GM06990 (cell line): Measurements from ENCODE around the gene OR1F1.

ENCODE experiments used
- DNase-seq: peaks from one replicate; pipeline ENCODE4 v3.0.0-alpha.2; 2011; ENCODE audit not compliant: insufficient read length; ENCODE audit errors: extremely low read depth
- H3K27me3 ChIP-seq: replicated peaks from 2 replicates; pipeline ENCODE4 v1.6.0; 2011; ENCODE audit warnings: low read length; ENCODE audit not compliant: control insufficient read depth, insufficient read depth
- H3K36me3 ChIP-seq: 2 replicates; pipeline ENCODE4 v1.5.1; 2011; ENCODE audit warnings: low read length; ENCODE audit not compliant: control insufficient read depth, insufficient read depth
- H3K4me3 ChIP-seq: replicated peaks from 2 replicates; pipeline ENCODE4 v1.5.1; 2011; ENCODE audit warnings: low read depth, mild to moderate bottlenecking, control low read depth, low read length
- CTCF ChIP-seq: IDR thresholded peaks from 2 replicates; pipeline ENCODE4 v1.5.1; 2011; ENCODE audit warnings: low read length, control low read depth, mild to moderate bottlenecking, inconsistent platforms; ENCODE audit not compliant: insufficient read depth, poor library complexity, severe bottlenecking

OR1F1 gene

GRCh38 chr16:3144321-3144983 lies 43.6 kb upstream of the OR1F1 start:
- H3K4me3 ChIP-seq: no peak overlapping the region
- TF ChIP-seq CTCF: no peak
- no peaks in the 10 kb centered on the region; the same call in none of the 2 replicates for H3K36me3 ChIP-seq
- H3K27me3 ChIP-seq: no peaks in the 10 kb centered on the region; the same call in 1 of the 2 replicates
- no peak for DNase-seq

DNA sequence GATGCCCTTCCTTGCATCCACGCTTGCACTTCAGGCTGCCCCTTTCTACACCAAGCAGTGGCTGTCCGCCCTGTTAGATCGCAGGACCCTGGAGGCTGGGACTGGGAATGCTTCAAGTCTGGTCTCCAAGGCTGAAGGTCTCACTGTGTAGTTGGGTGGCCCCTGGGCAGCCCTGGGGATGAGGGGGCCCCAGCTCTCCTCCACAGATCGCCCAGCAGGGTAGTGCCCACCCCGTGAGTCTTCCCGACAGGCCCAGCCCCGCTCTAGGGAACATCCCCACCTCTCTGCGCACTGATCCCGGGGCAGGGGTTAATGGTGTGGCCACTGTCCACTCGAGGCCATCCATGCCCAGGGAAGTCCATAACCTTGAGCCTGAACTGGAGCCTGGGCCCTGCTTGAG lies 42.9 kb upstream of the OR1F1 start:
- DNase-seq: no peak
- no peak for TF ChIP-seq CTCF
- Histone ChIP-seq H3K36me3 (no peaks in the 10 kb centered on the region; the same call in none of the 2 replicates), H3K4me3 (no peak overlapping the region), H3K27me3 (no peaks in the 10 kb centered on the region; the same call in 1 of the 2 replicates)

DNA sequence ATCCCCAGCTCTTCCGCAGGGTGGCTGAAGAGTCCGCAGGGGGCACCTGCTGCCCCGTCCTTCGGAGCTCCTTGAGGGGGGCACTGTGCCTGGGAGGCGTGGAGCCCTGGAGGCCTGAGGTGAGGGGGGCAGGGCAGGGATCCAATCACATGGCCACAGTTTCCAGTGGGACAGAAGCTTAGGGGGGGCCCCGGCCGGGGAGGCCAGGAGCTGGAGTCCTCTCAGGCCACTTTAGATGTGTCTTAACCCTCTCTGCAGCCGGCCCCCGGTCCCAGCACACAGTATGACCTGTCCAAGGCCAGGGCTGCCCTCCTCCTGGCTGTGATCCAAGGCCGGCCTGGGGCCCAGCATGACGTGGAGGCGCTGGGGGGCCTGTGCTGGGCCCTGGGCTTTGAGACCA lies 42.3 kb upstream of the OR1F1 start:
- Histone ChIP-seq H3K36me3 (no peaks in the 10 kb centered on the region; the same call in none of the 2 replicates), H3K27me3 (no peaks in the 10 kb centered on the region; the same call in 1 of the 2 replicates), H3K4me3 (no peak overlapping the region)
- no peak for DNase-seq
- TF ChIP-seq CTCF: no peak

- H3K36me3 ChIP-seq: no peaks in the 10 kb centered on the region
- TF ChIP-seq CTCF: no peak
- DNase-seq: no peak
- H3K27me3 ChIP-seq: no peaks in the 10 kb centered on the region; the same call in 1 of the 2 replicates
- H3K4me3 ChIP-seq: no peak overlapping the region
Measured at GRCh38 chr16:3147046-3147756, 40.8 kb upstream of the OR1F1 start.

DNA sequence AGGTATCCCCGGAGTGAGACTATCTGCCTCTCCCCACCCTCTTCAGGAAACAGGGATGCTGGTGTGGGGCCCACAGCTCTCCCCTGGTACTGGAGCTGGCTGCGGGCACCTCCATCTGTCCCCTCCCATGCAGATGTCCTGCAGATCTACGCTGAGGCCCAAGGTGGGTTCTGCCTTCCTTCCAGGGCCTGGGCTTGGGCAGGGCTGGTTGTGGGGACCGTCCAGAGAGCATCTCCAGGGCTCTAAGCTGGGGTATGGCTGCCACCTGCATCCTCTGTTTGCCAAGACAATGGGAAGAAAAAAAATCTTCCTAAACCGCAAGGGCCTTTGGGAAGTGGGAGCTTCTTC lies 40.3 kb upstream of the OR1F1 start:
- DNase-seq: no peak
- Histone ChIP-seq H3K27me3 (no peaks in the 10 kb centered on the region; the same call in 1 of the 2 replicates), H3K36me3 (no peaks in the 10 kb centered on the region), H3K4me3 (no peak overlapping the region)
- TF ChIP-seq CTCF: no peak
